ENCODE data around the gene KDM5C. TPM values are rescaled to one million over a fixed set of nuclear protein-coding genes. Genes with fewer than 3 reads are reported as not detected.

KDM5C gene
- total and polyA plus RNA-seq, 2 of the 8 experiments (the other 6 are each of a cell fraction or from before 2014, with no cell fraction given), result 42.4 to 82.2 TPM

DNA sequence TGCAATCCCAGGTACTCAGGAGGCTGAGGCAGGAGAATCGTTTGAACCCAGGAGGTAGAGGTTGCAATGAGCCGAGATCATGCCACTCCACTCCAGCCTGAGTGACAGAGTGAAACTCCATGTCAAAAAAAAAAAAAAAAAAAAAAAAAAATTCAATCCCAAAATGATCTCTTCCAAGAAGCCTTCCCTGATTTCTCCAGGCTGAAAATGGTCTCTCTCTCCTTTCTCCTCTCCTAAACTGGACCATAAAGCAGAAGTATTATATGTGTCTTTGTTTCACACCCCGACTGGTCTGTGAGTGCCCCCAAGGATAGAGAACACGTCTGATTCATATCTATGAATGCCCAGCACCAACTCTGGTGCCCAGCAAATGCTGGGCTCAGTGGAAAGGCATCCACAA is 17.3 kb upstream of the KDM5C start (continued):
- no peak for TF ChIP-seq KDM1A (IDR thresholded peaks at IDR 0.05; ENCODE audit: borderline replicate concordance, low read length)
- no peak for TF ChIP-seq SRF (IDR thresholded peaks at IDR 0.05; ENCODE audit: low read depth, low read length)
- TF ChIP-seq RXRA (IDR thresholded peaks at IDR 0.05; ENCODE audit: insufficient read depth, low read depth, low read length), result no peak
- TF ChIP-seq JUND (IDR thresholded peaks at IDR 0.05; ENCODE audit: low read length), result no peak
- TF ChIP-seq ZNF274 (IDR thresholded peaks at IDR 0.05; ENCODE audit: borderline replicate concordance, extremely low read depth, low read length), result no peak
- no peak for TF ChIP-seq HDAC6 (IDR thresholded peaks at IDR 0.05; ENCODE audit: low read depth, low read length)
- no peak for TF ChIP-seq BCL11A (IDR thresholded peaks at IDR 0.05; ENCODE audit: low read depth in 2 of 2, low read length in 2 of 2)

Data from H1 (cell line).